ENCODE measurements around the gene TSPAN18. TPM values are rescaled to one million over a fixed set of nuclear protein-coding genes. Genes with fewer than 3 reads are reported as not detected.

Gene TSPAN18
- polyA plus RNA-seq, 3 donors = 59.9 to 62.0 (median 61.2) TPM

DNA sequence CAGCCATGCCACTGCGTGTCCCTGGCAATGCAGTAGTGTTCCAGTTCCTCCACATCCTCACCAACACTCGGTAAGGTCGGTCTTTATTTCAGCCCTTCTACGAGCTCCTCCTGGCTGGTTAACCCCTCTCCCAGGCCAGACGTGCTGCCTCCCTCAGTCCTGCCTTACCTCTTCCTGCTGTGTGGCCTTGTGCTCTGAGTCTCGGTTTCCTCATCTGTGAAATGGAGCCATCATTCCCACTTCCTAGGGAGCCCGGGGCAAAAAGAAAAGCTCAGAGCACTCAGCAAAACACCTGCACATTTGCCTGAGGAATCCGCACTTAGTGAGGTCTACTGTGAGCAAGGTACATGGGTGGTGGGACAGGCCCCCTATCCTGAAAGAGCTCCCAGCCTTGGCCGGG, 214.1 kb downstream of the TSPAN18 start:
- DNase-seq = no peak

DNA sequence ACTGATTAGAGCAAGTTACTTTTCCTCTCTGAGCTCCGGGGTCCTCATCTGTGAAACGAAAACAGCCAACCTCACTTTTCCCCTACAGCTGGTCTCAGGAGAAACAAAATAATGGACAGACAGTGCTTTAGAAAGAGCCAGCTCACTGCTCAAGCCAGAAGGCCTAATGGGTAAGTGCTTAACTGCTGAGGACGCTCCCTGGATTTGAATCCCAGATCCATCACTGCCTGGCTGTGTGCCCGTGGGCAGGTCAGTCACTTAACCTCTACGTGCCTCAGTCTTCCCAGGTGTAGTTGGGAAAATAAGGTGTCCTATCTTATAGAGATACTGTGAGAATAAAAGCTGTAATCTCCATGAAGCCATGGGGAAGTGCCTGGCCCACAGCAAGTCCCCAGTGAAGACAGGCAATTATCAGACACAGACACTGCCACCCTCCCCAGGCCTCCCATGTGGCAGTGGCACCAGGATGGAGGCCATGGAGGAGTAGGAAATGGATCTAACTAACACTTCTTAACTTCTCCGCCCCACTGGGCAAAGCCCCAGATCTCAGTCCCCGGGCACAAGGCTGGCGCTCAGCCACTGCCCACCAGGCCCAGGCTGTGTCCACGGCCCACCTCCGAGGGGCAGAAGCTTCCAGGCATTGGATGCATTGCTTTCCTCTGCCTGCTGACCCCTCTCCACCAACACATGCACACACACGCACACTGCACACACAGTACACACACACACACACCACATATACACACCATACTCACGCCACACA, 214.7 kb downstream of the TSPAN18 start:
- no peak for DNase-seq

DNA sequence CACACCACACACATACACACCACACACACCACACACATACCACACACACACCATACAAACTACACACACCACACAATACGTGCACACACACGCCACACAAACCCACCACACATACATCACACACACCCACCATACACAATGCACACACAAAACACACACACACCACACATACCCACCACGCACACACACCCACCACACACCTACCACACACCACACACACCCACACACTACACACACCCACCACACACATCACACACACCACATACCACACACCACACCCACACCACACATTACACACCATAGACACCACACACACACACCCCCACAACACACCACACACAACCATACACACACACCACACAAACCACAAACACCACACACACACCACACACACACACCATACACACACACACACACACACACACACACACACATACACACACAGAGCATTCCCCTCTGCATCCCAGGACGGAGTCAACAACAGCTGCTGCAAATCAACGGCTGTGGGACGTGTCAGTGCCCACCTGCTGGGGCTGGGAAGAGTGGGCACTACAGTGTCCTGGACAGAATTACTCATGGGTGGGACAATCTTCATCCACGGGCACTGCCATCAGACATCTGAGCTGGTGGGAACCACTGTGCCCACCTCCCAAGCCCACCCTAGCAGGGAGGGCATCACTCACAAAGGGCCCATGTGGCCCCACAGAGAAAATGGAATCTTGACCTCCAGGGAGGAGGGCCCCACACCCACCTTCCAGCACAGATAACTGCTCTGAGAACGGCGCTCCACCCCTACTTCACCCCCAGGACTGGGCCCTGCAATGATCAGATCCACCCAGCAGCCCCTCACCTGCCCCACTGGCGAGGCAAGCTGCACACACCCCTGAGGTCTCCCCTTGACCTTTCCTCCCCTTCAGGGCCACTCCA, 215.5 kb downstream of the TSPAN18 start:
- DNase-seq = no peak

DNA sequence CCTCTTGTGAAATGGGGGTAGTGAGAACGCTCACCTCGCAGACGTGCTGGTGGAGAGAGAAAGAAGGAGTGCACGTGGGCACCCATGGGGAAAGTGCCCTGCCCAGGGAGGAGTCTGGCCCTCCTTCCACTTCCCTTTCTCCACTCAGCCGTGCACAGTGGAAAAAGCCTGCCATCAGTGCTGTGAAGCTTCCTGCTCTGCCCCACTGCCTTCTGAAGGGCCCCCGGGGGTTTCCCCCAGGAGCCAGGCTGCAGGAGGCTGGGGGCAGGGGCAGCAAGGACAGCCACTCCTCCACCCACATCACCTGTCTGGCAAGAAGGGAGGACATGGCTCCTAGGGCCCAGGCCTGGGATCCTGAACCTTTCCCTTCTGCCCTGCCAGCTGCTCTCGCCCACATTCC, 216.4 kb downstream of the TSPAN18 start:
- DNase-seq = peak; percentile 52

DNA sequence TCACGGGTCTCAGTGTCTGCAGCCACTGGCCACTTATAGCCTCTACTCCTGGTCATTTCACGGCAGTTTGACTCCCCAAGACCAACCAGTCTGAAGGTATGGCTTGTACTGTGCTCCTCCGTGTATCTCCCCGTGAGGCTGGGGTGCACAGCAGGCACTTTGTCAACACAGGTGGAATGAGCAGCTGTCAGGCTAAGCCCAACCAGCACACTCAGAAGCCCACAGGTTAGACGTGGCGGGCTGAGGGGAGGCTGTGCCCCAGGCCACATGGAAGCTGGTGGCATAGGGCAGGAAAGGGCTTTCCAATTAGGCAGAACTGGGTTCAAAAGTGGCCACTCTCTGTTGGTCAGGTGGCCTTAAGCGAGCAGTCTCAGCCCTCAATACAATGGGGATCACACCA, 216.9 kb downstream of the TSPAN18 start:
- DNase-seq = no peak

DNA sequence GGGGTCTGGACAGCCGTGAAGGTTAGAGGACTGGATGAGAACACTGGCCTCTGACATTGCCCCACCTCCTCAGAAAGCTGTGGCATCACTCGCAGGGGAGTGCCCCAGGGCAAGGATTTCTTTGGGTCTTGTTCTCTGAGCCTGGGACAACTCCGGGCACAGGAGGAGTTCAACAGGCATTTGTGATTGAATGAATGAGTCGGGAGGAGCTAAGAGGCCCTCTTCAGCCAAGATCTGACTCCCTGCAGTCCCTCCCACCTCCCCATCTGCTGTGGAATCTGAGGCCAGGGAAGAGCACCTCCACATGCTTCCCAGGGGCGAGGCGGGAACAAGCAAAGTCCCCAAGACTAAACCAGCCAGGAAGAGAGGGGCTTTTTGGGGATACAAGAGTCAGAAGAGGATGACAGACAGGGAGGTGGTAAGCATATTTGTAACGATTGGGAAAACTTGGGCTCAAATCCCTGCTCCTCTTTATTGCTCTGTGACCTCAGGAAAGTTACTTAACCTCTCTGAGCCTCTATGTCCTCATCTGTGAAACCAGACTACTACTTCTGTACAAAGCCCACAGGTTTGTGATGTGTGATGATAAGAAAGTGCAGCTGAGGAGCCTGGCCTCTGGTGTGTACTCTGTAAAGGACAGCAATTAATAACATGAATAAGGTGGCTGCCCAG, 217.6 kb downstream of the TSPAN18 start:
- no peak for DNase-seq

DNA sequence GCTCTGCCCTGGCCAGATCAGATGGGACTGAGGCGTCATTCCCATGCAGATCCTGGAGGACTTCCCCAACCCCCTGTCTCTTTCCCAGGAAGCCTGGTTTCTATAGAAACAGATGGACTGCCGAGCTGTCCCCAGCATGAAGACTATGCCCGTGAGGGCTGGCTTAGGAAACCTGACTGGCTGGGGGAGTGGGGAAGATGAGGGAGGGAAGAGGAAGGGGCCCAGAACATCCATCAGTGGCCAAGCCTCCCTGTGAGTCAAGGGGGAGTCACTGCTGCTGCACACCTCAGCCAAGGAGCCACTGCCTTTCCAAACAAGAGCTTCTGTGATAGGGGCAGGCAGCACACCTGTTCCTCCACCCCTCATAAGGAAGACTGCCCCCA, 218.1 kb downstream of the TSPAN18 start:
- no peak for DNase-seq

DNA sequence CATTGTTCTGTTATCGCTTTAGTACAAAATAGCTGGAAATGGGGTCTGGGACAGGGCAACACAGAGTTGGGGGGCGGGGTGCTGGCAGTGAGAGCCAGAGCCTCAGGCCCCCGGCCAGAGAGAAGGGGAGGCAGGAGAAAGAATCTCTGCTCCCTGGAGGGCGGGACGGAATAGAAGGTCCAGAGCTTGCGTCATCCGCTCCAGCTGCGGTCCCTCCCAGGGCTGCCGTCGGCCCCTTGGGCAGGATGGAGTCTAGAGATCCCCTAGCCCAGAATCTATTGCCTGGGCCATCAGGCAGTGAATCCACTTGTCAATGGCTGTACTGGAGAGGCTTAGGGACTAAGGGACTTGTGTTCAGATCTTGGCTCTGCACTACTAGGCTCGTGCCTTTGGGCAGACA, 218.9 kb downstream of the TSPAN18 start:
- no peak for DNase-seq

DNA sequence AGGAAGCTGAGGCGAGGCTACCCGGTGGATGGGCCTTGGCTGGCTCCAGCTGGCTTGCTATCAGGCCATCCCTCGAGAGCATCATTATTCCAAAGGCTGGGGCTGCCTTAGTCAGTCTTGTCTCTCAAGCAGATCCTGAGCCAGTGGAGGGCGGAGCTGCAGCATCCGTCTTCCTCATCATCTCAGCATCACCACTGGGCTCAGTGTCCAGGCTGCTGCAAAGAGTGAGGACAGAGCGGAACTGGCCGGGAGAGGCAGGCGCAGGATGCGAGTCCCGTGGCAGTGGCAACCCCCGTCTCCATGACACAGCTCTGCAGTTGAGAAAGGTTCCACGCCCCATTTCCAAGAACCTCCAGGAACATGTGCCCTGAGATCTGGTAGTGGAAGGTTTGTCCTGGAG, 219.5 kb downstream of the TSPAN18 start:
- DNase-seq = no peak

DNA sequence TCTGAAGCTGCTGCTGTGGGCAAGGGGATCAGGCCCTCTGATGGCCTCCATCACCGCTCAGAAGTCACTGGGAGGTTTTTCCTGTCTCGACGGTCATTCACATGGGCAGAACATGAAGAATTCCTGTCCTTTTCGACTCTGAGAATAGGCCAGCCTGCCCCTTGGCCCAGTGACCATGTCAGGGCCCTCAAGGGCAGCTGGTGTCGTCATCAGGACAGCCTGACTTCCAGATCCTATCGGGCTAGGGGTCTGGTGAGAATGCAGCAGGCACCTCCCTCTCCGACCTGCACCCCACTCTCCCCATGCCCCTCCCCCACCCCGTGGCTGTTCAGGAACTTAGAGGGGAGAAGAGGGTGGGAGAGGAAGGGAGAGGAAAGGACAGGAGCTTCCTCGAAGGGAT, 220.4 kb downstream of the TSPAN18 start:
- no peak for DNase-seq

DNA sequence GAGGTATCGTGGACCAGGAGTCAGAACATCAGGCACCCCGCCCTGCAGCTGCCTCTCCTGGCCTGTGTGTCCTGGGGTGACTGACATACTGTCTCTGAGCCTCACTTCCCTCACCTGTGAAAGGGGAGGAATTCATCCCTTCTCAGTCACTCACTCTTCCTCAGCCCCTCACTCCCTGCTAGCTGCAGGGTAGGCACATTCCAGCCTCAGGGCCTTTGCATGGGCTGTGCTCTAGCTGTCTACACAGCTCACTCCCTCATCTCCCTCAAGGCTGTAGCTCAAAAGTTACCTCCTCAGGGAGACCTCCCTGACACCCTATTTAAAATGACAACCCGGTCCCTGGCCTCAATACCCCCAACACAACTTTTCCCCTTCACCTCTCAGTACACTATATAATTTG, 221.4 kb downstream of the TSPAN18 start:
- DNase-seq = no peak

DNA sequence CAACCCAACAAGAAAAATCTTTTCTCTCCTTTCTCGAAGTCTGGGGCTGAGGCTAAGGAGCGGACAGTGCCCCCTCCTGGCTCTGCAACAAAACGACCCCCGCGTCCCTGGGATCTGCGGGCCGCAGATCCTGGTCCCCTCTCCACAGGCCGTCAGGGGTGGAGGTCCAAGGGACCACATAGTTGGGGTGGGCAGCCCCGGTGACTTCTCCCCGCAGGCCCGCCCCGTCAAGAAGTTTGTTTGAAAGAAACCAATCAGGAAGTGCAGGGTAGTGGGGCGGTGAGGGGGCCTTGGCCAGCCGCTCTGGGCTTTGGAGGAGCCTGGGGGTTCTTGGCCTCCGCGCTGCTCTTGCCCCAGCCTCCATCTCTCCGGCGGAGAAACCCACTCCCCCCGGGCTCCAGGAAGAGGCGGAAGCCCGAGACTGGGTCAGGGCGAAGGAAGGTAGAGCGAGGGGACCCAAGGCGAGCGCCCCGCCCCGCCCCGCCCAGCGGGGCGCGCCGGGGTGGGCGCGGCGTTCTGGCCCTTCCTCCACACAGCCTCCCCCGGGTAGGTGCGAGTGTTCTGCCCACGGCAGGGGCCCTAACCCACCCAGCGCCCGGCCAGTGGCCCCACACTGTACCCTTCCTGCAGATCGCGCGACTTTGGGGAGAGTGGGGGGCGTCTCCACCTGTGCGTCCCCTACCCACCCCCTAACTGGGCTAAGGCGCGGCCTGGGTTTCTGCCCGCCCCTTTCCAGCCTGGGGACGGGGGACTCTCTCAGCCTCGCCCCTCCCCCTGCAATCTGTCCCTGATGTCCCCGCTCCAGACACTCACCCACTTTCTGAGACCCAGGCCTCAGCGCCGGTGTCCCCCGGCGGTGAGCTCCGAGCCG, 222.6 kb downstream of the TSPAN18 start:
- peak; percentile 68 for DNase-seq

DNA sequence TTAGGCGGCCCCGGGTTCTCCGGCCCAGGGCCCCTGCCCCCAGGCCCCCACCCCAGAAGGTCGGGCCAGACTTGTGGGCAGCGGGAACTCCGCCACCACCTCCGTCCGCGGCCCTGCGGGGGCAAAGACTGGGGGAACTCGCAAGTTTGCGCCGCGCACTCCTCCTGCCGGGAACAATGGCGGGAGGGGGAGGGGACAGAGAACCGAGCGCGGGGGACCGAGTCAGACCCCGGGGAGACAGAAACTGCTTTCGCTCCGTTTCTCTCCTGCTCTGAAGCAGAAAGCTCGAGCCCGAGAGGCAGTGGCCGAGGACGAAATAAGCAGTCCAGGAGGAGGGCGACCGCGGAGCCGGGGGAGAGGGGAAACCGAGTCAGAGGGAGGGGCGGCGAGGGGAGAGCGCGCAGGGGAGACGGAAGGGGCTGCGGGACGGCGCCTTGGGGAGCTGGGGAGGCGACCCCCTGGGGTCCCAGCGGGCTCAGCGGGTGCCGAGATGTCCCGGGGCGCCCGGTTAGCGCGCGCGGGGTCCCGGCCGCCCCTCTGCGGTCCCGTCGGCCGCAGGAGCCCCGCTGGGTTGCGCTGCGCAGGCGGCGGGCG, 223.4 kb downstream of the TSPAN18 start:
- peak; percentile 52 for DNase-seq

DNA sequence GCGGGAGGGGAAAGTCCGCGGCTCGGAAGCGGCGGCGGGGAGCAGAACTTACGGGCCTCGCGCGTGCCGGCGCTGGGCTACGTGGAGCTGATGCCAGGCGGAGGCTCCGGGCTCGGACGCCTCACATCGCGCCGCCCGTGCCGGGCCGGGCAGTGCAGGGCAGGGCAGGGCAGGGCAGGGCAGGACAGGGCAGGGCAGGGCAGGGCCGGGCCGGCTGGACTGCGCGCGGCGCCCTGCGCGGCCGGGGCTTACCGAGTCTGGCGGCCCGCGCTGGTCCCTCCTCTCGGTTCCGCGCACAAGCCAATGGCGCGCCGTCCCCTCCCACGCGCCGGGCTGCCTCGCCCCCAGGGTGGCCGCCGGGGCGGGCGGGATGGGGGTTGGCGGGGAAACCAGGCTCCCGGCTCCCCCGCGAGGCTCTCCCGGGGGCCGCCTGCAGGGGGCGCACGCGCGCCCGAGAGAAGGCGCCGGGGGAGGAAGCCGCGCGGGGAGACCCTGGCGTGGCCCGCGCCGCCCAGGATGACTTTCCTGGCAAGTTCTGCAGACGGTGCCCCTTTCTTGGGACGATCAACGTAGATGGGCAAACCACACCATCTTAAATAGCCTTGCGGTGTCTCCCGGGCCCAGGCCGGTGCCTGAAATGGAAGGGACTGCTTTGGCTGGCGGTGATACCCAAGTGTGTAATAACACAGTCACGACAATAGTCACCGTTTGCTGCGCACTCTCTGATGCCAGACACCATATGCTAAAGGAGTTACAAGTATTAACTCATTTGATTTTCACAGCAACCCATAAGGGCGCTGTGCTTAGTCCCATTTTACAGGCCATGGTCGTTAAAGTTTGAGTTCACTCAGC, 224.1 kb downstream of the TSPAN18 start, which contains the start of gene TP53I11:
TP53I11 (minus strand) TSS at position 259 of the 852 bp plus-strand sequence. CDS start 12,548 bp downstream, outside the sequence.
- DNase-seq = peak; percentile 80

DNA sequence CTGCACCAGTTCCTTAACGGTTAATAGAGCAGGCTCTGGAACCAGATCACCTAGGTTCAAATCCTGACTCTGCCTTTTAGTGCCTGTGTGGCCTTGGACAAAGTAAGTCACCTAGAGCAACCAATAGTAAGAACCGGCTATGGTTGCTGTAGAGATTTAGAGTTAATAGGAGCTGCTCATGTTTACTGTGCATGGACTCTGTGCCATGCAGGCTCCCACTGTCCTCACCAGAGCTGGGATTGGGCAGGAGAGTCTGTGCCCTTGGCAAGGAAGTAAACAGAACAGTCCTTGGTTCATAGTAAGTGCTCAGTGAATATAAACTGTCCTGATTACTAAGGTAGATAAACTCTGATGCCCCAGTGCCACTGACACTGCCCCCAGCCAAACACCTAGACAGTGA, 225.3 kb downstream of the TSPAN18 start:
- no peak for DNase-seq

DNA sequence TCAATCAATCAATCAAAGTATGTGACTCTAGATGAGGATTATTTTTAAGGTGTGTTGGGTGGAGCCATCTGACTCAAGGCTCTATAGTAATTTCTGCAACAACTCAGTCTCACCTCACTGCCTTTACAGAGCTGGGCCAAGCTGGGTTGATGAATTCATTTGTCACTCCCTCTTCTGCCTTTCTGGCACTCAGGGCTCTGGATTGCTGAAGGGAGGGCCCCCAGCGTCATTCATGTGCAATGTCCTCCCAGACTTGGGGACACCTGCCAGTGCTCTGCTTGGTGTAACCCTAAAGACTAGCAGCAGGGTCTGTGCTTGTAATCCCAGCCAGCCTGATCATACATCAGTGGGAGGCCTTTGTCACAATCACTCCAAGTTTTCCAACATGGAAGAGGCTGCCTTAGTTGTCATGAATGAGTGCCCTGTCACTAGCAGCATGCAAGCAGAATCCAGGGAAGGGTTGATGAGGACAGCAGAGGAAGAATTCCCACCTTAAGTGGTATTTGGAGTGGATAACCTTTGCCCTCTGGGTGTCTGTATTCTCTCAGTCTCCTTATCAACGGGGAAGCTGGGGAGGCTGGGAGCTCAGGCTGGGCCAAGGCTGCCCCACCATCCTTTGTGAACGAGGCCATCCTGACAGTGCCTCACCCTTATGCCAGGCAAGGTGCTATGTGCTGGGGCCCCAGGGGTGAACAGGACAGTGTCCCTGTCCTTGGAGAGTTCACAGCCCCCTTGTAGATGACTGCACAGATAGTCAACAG, 225.9 kb downstream of the TSPAN18 start:
- no peak for DNase-seq

DNA sequence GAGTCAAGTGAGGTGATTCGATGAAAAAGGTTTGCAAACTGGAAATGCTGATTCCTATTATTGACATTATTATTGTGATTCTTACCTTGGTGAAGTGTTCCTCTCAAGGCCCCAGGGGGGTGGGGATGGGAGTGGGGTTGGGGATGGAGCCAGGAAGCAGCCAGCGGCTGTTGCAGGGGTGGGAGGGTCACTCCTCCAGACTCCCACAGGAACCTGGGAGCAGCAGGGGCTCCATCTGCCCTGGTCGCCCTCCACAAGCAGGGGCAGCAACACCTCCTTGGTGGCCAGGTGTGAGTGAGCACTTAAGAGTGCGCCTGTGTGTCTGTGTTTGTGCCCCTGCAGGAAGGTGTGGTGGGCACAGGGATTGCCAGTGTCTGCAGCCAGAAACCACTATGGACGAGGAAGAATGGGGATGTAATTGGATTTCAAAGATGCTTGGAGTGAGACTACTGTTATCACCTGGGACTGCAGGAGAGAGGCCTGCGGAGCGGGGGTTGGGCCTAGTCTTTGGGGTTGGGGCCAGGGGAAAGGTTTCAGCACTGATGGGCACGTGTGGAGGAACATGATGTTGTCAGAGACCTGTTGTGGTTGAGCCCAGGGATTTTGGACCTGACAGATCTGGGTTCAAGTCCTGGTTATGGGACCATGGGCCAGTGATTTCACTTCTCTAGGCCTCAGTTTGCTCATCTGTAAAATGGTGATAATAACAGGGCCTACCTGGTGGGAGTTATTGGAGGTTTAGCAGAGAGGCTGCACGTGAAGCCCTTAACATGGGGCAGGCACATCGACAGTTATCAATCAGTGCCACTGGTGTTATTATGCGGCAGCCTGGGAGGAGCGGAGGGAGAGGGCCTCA, 227.5 kb downstream of the TSPAN18 start:
- DNase-seq = no peak
